Left lung (tissue), 10 donors: ENCODE results near the gene SLC47A2. TPM values are rescaled to one million over a fixed set of nuclear protein-coding genes. Genes with fewer than 3 reads are reported as not detected.

ENCODE experiments used
- ATAC-seq: fragments of 200-7000 bp; cut with Tn5 transposase; one replicate; pipeline ENCODE4 v1.9.1; 2020; ENCODE audit warnings: moderate library complexity
- DNase-seq, 4 donors: peaks; one replicate each; pipeline ENCODE4 v3.0.0-alpha.2; 2013 to 2020
- H3K27ac ChIP-seq, 2 donors: fragments of 200-600 bp; sonication (generic) in 1 of 2; one replicate each; pipeline versions ENCODE4 v1.5.0 to v1.8.0; 2020 to 2021
- H3K27me3 ChIP-seq, 2 donors: fragments of 200-600 bp; sonication (generic) in 1 of 2; one replicate each; pipeline versions ENCODE4 v1.5.0 to v1.8.0; 2020 to 2021
- H3K36me3 ChIP-seq, 2 donors: fragments of 200-600 bp; sonication (generic) in 1 of 2; one replicate each; pipeline versions ENCODE4 v1.5.0 to v1.8.0; 2020 to 2021
- H3K4me1 ChIP-seq, 2 donors: fragments of 200-600 bp; one replicate each; pipeline ENCODE4 v1.8.0; 2021
- H3K4me3 ChIP-seq, 2 donors: fragments of 200-600 bp; sonication (generic) in 1 of 2; one replicate each; pipeline versions ENCODE4 v1.5.0 to v1.8.0; 2020 to 2021; ENCODE audit warnings: mild to moderate bottlenecking in 1 of 2
- H3K9me3 ChIP-seq, 2 donors: fragments of 200-600 bp; sonication (generic) in 1 of 2; one replicate each; pipeline versions ENCODE4 v1.5.0 to v1.8.0; 2020 to 2021
- intact Hi-C, 2 donors: fragments of 100-400 bp; cut with DNase I; formaldehyde crosslinking; loops; one replicate each; pipeline versions ENCODE4 v1.11.2 to v1.14.2; 2022
- polyA plus RNA-seq, 6 donors: library from polyadenylated mRNA; unstranded; fragments of 120-200 nt; gene quantifications; one replicate each; pipeline ENCODE4 v1.2.1, GENCODE V29; 2013; ENCODE audit not compliant: insufficient read length in 6 of 6
- total RNA-seq, 2 donors: library from RNA; stranded (reverse); fragmentation: NEBNext Ultra II Directional; extraction: Animal tissue kit (Norgen Biotek cat#: 25700); gene quantifications; one replicate each; pipeline ENCODE4 v1.2.1, GENCODE V29; 2021
- TF ChIP-seq, protein P1 (sequence below), 2 donors: fragments of 200-600 bp; sonication (generic) in 1 of 2; IDR thresholded peaks; one replicate each; pipeline versions ENCODE4 v1.5.0 to v1.8.0; 2021; ENCODE audit warnings: antibody characterized with exemption in 2 of 2
- donor health status: DM: no; HTN: yes; CAD: no.
- donor health status: DM: no; HTN: no; CAD: no.

SLC47A2 gene
- total and polyA plus RNA-seq, 8 donors, result 0.20 to 0.60 (median 0.41) TPM; not detected in 2

DNA sequence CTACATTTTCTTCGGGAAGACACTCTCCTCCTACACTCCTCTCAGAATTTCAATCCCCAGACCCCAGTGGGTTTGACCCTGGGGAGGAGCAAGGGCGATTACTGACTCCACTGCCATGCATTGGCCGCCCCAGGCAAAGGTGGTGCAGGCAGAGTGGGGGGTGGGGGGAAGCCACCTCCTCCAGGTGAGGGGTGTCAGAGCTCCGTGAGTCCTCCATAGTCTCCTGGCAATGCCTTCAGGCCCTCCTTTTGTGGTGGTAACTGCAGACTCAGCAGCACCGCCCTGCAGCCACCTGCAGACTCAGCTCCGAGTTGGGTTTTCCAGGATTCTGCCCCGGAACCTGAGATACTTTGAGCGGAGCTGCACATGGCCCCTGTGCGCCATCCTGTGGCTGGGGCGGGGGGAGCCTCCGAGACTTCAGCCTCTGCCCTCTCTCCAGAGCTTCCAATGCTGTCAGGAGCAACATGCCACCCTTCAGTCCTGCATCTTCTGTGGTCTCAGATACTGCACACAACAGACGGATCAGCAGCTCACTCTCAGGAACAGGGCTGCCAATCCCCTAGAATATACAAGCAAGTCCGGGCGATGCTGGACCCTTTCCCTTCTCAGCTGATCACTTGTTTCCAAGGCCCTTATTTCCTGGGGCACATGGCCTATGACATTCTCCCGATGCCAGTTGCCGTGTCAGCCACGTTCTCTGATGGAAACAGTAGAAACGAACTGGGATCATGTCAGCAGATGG lies 2.4 kb upstream of the SLC47A2 start:
- H3K4me1 ChIP-seq, result peaks cover 3 to 5% of the 10 kb centered on the region in 2 donors
- ATAC-seq, result peak; percentile 7

DNA sequence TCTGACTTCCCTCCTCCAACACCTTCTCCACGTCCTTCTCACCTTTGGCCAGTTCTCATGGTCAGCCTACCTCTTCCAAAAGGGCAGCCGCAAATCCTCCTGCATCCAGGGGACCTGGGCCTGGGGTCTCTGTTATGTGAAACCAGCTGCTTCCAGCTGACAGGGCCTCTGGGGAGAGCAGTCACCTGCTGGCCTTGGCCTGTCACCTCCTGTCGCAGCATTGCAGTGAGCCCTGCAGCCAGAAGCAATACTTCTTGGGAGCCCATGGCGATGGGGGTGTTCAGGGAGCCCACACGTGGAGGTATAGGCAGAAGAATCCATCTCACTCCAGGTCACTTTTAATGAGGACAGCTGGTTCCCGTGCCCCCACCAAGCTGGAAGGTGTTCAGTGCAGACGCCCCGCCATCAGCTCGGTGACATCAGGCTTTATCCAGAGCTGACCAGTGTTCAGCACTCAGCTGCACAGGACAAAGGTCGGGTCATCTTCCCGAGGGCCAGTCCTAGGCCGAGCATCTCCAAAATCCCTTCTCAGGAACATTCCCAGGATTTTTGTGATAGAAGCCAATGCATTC lies 1.7 kb upstream of the SLC47A2 start:
- H3K27me3 ChIP-seq, result no peaks in the 10 kb centered on the region
- H3K4me3 ChIP-seq, result no peak overlapping the region
- no peaks in the 10 kb centered on the region for H3K9me3 ChIP-seq
- TF ChIP-seq, protein P1, sequence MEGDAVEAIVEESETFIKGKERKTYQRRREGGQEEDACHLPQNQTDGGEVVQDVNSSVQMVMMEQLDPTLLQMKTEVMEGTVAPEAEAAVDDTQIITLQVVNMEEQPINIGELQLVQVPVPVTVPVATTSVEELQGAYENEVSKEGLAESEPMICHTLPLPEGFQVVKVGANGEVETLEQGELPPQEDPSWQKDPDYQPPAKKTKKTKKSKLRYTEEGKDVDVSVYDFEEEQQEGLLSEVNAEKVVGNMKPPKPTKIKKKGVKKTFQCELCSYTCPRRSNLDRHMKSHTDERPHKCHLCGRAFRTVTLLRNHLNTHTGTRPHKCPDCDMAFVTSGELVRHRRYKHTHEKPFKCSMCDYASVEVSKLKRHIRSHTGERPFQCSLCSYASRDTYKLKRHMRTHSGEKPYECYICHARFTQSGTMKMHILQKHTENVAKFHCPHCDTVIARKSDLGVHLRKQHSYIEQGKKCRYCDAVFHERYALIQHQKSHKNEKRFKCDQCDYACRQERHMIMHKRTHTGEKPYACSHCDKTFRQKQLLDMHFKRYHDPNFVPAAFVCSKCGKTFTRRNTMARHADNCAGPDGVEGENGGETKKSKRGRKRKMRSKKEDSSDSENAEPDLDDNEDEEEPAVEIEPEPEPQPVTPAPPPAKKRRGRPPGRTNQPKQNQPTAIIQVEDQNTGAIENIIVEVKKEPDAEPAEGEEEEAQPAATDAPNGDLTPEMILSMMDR (IDR thresholded peaks at IDR 0.05), result no peak
- no peak for DNase-seq
- H3K27ac ChIP-seq, result no peak overlapping the region
- peaks cover 3 to 5% of the 10 kb centered on the region in 2 donors for H3K4me1 ChIP-seq
- intact Hi-C loops, result no loop called here
- ATAC-seq, result no peak
- H3K36me3 ChIP-seq, result no peaks in the 10 kb centered on the region

More for the DNA sequence above, 2.4 kb upstream of the SLC47A2 start:
- Histone ChIP-seq H3K9me3 (no peaks in the 10 kb centered on the region), H3K27ac (no peak overlapping the region), H3K4me3 (no peak overlapping the region), H3K27me3 (no peaks in the 10 kb centered on the region), H3K36me3 (no peaks in the 10 kb centered on the region)
- DNase-seq, result peak in 2 of 4 donors; percentile 28 to 50
- intact Hi-C loops, result no loop called here
- TF ChIP-seq, protein P1 (IDR thresholded peaks at IDR 0.05), result no peak

DNA sequence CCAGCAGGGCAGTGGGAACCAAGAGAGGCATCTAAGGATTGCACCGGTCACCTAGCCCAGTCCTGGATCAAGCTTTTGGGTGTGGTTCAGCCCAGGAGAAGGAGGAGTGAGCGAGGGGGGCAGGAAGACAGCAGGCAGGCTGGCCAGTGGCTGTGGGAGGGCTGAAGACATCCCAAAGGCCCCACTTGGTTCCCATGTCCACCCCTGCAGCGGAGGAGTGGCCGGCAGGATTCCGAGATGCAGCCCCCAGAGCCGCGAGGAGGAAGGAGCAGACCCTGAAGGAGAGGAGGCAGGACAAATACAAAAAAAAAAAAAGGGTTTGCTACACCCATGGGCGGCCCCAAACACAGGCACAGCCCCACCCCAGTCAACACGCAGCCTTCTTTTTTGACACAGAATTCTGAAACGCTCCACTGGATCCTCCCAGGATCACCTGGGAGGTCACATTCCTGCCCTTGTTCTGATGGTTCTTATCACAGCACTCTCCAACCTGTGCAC lies 1.1 kb upstream of the SLC47A2 start:
- intact Hi-C loops, result no loop called here
- Histone ChIP-seq H3K27ac (no peak overlapping the region), H3K27me3 (no peaks in the 10 kb centered on the region), H3K4me1 (peaks cover 3 to 5% of the 10 kb centered on the region in 2 donors), H3K9me3 (no peaks in the 10 kb centered on the region), H3K36me3 (no peaks in the 10 kb centered on the region), H3K4me3 (no peak overlapping the region)
- no peak for ATAC-seq
- TF ChIP-seq, protein P1 (IDR thresholded peaks at IDR 0.05), result no peak
- peak in 1 of 4 donors; percentile 49 for DNase-seq

DNA sequence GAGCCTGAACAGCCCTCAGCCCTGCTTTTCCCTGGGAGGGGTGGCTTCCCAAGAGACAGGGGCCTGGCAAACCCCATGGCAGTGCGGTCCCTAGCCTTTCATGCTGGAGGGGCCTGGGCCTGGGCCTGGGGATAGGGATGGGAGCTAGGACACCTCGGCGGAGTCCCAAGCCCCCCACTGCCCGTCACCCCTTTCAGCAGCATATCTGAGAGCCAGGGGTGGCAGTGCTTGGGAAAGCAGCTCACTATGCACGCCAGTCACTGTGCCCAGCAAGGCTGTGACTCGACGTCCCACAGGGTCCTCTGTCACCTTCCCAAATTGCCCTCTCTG lies 612 bp upstream of the SLC47A2 start:
- H3K27me3 ChIP-seq, result no peaks in the 10 kb centered on the region
- DNase-seq, result no peak
- H3K4me1 ChIP-seq, result peaks cover 3 to 5% of the 10 kb centered on the region in 2 donors
- H3K27ac ChIP-seq, result no peak overlapping the region
- no peaks in the 10 kb centered on the region for H3K36me3 ChIP-seq
- H3K9me3 ChIP-seq, result no peaks in the 10 kb centered on the region
- intact Hi-C loops, result no loop called here
- ATAC-seq, result no peak
- no peak overlapping the region for H3K4me3 ChIP-seq
- TF ChIP-seq, protein P1 (IDR thresholded peaks at IDR 0.05), result no peak
